ENCODE measurements around the gene ZBED4. TPM values are rescaled to one million over a fixed set of nuclear protein-coding genes. Genes with fewer than 3 reads are reported as not detected.

ZBED4 gene
- total and polyA plus RNA-seq, 2 experiments from 2014 or later = 8.5 to 31.9 TPM

GRCh38 chr22:49896201-49896600, 42.6 kb downstream of the ZBED4 start:
- Histone ChIP-seq H3K79me2 (replicated peaks; ENCODE audit: insufficient read depth) (no peaks in the 10 kb centered on the region), H3K4me1 (ENCODE audit: insufficient read depth) (no peaks in the 10 kb centered on the region), H2AFZ (no peak overlapping the region), H4K20me1 (replicated peaks; ENCODE audit: insufficient read depth) (no peaks in the 10 kb centered on the region), H3K4me2 (no peak overlapping the region), H3K4me3 (no peak overlapping the region), H3K9me2 (ENCODE audit: insufficient read depth) (no peaks in the 10 kb centered on the region), H3K27ac (ENCODE audit: low read depth) (no peak overlapping the region), H3K36me3 (ENCODE audit: insufficient read depth) (no peaks in the 10 kb centered on the region; the same call in 1 of the 2 replicates), H3F3A (replicated peaks; ENCODE audit: low read depth) (peaks cover 3% of the 10 kb centered on the region; the same call in 1 of the 2 replicates), H3K27me3 (ENCODE audit: insufficient read depth) (no peaks in the 10 kb centered on the region)
- ATAC-seq (no peak), DNase-seq (ENCODE audit: low spot score) (no peak)
- H3K27ac Mint-ChIP-seq = no peak overlapping the region
- no peak for TF ChIP-seq POLR2AphosphoS5 (IDR thresholded peaks at IDR 0.05; ENCODE audit: low read depth)
- TF ChIP-seq CREB1 (CRISPR knock-in tag; IDR thresholded peaks at IDR 0.05; ENCODE audit: low read depth) = no peak
- TF ChIP-seq NANOG (IDR thresholded peaks at IDR 0.05; ENCODE audit: borderline replicate concordance) = no peak
- TF ChIP-seq CTCF (conservative IDR thresholded peaks at IDR 0.05; ENCODE audit: low read depth in 2 of 2) = no peak
- no peak for TF ChIP-seq EZH2phosphoT487 (IDR thresholded peaks at IDR 0.05; ENCODE audit: unreplicated experiment)
- no peak for TF ChIP-seq REST (IDR thresholded peaks at IDR 0.05; ENCODE audit: unreplicated experiment)
- no peak for TF ChIP-seq ZNF462 (CRISPR knock-in tag; IDR thresholded peaks at IDR 0.05)
- TF ChIP-seq ETS1 (IDR thresholded peaks at IDR 0.05) = no peak
- TF ChIP-seq STAT1 (IDR thresholded peaks at IDR 0.05; ENCODE audit: unreplicated experiment) = no peak
- no peak for TF ChIP-seq JUNB (IDR thresholded peaks at IDR 0.05; ENCODE audit: unreplicated experiment)
- TF ChIP-seq ZNF331 (CRISPR knock-in tag; IDR thresholded peaks at IDR 0.05; ENCODE audit: low read depth) = no peak
- TF ChIP-seq ZNF114 (CRISPR knock-in tag; IDR thresholded peaks at IDR 0.05) = no peak
- TF ChIP-seq EZH2 (IDR thresholded peaks at IDR 0.05; ENCODE audit: low read depth, unreplicated experiment) = no peak
- 0 out of 3 replicates have a peak, but pooled peaks cover 3% of the 10 kb centered on the region for H3K4me1 Mint-ChIP-seq
- H3K36me3 Mint-ChIP-seq (ENCODE audit: low read depth) = peaks cover 71% of the 10 kb centered on the region
- peaks cover 28% of the 10 kb centered on the region for H3K9me3 Mint-ChIP-seq
- peaks cover 8% of the 10 kb centered on the region for H3K27me3 Mint-ChIP-seq (ENCODE audit: insufficient read depth, low read depth, poor library complexity)
- no peak overlapping the region for H3K4me3 Mint-ChIP-seq
